Calu3 (cell line): Measurements from ENCODE around the gene HS6ST2. TPM values are rescaled to one million over a fixed set of nuclear protein-coding genes. Genes with fewer than 3 reads are reported as not detected.

Experiments
- BruUV-seq: library from RNA; stranded (reverse); fragments of 400-500 nt; replicated peaks from 2 replicates; lab custom pipeline; 2021; lab: Mats Ljungman, UMichigan
- CTCF ChIA-PET: fragments of 300-600 bp; sonication (Branson Sonifier 250); formaldehyde crosslinking; loops from one replicate; lab custom pipeline; 2022; ENCODE audit warnings: antibody characterized with exemption; lab: Charles Lee
- DNase-seq: peaks from one replicate; pipeline ENCODE4 v3.0.0; 2022
- H3K27ac Mint-ChIP-seq: one replicate; pipeline ENCODE4 v1.8.0; 2022; ENCODE audit warnings: mixed read lengths; ENCODE audit not compliant: unreplicated experiment
- H3K27me3 Mint-ChIP-seq: one replicate; pipeline ENCODE4 v1.8.0; 2022; ENCODE audit warnings: mixed read lengths; ENCODE audit not compliant: unreplicated experiment
- H3K36me3 Mint-ChIP-seq: one replicate; pipeline ENCODE4 v1.8.0; 2022; ENCODE audit warnings: mild to moderate bottlenecking, moderate library complexity, mixed read lengths; ENCODE audit not compliant: insufficient read depth, unreplicated experiment
- H3K4me1 Mint-ChIP-seq: one replicate; pipeline ENCODE4 v1.8.0; 2022; ENCODE audit warnings: mild to moderate bottlenecking, low read depth, mixed read lengths; ENCODE audit not compliant: unreplicated experiment
- H3K4me3 Mint-ChIP-seq: one replicate; pipeline ENCODE4 v1.8.0; 2022; ENCODE audit warnings: mild to moderate bottlenecking, low read depth, moderate library complexity, mixed read lengths; ENCODE audit not compliant: unreplicated experiment
- H3K9me3 Mint-ChIP-seq: one replicate; pipeline ENCODE4 v1.8.0; 2022; ENCODE audit warnings: low read depth, mixed read lengths; ENCODE audit not compliant: unreplicated experiment
- intact Hi-C: fragments of 100-400 bp; cut with micrococcal nuclease; formaldehyde crosslinking; loops from one replicate; pipeline ENCODE4 v1.10.0; 2022; ENCODE audit not compliant: unreplicated experiment
- total RNA-seq: library from RNA; stranded (reverse); gene quantifications from 2 replicates; pipeline ENCODE4 v1.2.3, GENCODE V29; 2022
- TF ChIP-seq, protein P1 (sequence below): fragments of 200-600 bp; IDR thresholded peaks from one replicate; pipeline ENCODE4 v1.8.0; 2022; ENCODE audit warnings: antibody characterized with exemption; ENCODE audit not compliant: unreplicated experiment

Gene HS6ST2
- total RNA-seq, 1 experiment from 2014 or later = 40.7 TPM

DNA sequence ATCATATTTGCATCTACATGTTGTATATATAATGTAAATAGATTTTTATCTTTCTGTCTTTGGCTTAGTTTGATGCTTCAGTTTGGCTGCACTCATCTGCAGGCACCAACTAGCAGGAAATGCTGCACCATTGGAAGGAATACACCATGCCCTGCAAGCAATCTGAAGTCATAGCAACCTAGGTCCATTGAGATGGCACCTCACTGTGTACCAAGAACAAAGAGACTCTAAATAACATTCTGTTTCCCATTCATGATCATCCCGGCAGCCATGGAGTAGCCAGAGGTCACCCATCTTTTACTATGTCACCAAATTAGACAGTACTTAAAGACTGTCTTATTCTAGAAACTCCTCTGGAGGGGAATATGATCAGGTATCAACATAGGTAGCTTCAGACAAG, 40.8 kb upstream of the HS6ST2 start:
- TF ChIP-seq, protein P1, sequence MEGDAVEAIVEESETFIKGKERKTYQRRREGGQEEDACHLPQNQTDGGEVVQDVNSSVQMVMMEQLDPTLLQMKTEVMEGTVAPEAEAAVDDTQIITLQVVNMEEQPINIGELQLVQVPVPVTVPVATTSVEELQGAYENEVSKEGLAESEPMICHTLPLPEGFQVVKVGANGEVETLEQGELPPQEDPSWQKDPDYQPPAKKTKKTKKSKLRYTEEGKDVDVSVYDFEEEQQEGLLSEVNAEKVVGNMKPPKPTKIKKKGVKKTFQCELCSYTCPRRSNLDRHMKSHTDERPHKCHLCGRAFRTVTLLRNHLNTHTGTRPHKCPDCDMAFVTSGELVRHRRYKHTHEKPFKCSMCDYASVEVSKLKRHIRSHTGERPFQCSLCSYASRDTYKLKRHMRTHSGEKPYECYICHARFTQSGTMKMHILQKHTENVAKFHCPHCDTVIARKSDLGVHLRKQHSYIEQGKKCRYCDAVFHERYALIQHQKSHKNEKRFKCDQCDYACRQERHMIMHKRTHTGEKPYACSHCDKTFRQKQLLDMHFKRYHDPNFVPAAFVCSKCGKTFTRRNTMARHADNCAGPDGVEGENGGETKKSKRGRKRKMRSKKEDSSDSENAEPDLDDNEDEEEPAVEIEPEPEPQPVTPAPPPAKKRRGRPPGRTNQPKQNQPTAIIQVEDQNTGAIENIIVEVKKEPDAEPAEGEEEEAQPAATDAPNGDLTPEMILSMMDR = no peak
- BruUV-seq = no TSS peak
- no peak for DNase-seq
- Mint-ChIP-seq H3K36me3 (no peaks in the 10 kb centered on the region), H3K4me1 (no peaks in the 10 kb centered on the region), H3K27ac (no peak overlapping the region), H3K9me3 (no peaks in the 10 kb centered on the region), H3K4me3 (no peak overlapping the region), H3K27me3 (no peaks in the 10 kb centered on the region)
- CTCF ChIA-PET = no interaction called here
- intact Hi-C loops = no loop called here

DNA sequence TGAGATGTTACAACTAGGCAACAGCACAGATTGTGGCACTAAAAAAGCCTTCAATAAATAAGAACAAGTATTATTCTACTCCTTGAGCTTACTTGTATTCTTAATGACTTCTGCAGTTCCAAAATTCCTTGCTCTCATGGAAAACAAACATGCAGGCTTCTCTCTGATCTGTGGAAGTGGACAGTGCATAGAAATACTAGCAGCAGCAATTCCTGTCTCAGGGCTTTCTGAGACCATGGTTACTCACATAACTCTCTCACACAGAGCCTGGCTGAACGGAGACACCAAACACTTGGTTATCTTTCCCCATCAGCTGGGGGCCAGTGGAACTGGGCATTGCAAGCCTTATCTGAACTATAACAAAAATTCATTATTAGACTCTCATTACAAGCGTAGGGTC, 32.4 kb upstream of the HS6ST2 start:
- TF ChIP-seq, protein P1 = no peak
- Mint-ChIP-seq H3K4me1 (no peaks in the 10 kb centered on the region), H3K9me3 (no peaks in the 10 kb centered on the region), H3K36me3 (no peaks in the 10 kb centered on the region), H3K27me3 (no peaks in the 10 kb centered on the region), H3K27ac (no peak overlapping the region), H3K4me3 (no peak overlapping the region)
- CTCF ChIA-PET = no interaction called here
- BruUV-seq = no TSS peak
- intact Hi-C loops = no loop called here
- no peak for DNase-seq

DNA sequence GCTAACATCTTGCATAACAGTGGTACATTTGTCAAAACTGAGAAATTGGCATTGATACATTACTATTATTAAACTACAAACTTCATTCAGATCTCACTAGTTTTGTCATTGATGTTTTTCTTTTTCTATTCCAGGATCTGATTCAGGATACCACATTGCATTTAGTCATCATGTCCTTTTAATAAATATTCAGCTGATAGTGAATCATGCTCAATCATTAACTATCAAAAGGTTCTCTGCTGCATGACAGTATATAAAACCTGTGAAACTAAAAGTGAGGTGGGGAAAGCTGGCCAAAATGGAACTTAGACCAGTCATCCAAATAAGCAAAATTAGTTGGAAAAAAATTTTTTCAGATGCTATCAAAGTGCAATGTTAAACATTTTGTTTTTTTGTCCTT, 28.1 kb upstream of the HS6ST2 start:
- Mint-ChIP-seq H3K36me3 (no peaks in the 10 kb centered on the region), H3K4me1 (peaks cover 9% of the 10 kb centered on the region), H3K27ac (no peak overlapping the region), H3K9me3 (no peaks in the 10 kb centered on the region), H3K27me3 (no peaks in the 10 kb centered on the region), H3K4me3 (no peak overlapping the region)
- no TSS peak for BruUV-seq
- intact Hi-C loops = no loop called here
- TF ChIP-seq, protein P1 = no peak
- no peak for DNase-seq
- CTCF ChIA-PET = no interaction called here

DNA sequence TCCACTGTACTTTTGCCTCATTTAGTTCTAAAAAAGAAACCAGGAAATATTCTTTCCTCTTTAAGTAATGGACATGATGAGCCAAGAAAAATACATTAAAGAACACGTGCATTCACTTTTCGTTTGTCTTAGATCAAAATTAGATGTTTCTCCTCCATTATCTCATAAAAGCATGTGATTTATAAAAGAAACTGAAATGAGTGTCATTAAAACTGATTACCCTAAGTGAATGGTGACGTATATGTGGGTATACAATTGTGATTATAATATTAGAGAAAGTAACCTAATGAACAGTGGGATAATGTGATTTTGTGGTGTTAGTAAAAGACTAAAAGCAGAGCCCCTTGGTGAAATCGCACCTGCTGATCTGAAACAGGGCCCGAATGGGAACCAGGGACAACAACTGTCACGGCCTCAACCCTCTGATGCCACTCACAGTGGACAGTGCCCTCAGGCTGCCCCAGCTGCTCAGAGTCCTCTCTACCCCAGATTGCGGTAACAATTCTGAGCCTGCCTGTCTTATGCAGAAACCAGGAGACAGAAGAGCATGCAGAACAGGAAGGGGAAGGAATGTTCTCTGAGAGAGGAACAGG, 25.7 kb upstream of the HS6ST2 start:
- no peaks in the 10 kb centered on the region for H3K36me3 Mint-ChIP-seq
- no TSS peak for BruUV-seq
- intact Hi-C loops = no loop called here
- CTCF ChIA-PET = no interaction called here
- TF ChIP-seq, protein P1 = no peak
- no peaks in the 10 kb centered on the region for H3K9me3 Mint-ChIP-seq
- no peak overlapping the region for H3K27ac Mint-ChIP-seq
- H3K27me3 Mint-ChIP-seq = no peaks in the 10 kb centered on the region
- DNase-seq = no peak
- H3K4me1 Mint-ChIP-seq = peaks cover 9% of the 10 kb centered on the region
- H3K4me3 Mint-ChIP-seq = no peak overlapping the region
